Keratinocyte (primary cell): Measurements from ENCODE around the gene NRBP1.
A peak's percentile ranks its signal among the peaks of the same experiment; 100 is the strongest.

Experiments used
- EZH2 ChIP-seq: IDR thresholded peaks from one replicate; pipeline ENCODE4 v1.6.1; 2012; ENCODE audit warnings: inconsistent platforms, mild to moderate bottlenecking, low read length, moderate library complexity
- TF ChIP-seq, protein P1 (sequence below), 3 experiments: IDR thresholded peaks in 1 of 3; conservative IDR thresholded peaks in 1 of 3; optimal IDR thresholded peaks in 1 of 3; 2 replicates in 2 of 3; 3 replicates in 1 of 3; pipeline versions ENCODE3 to v1.5.1; 2011; ENCODE audit warnings: low read length in 3 of 3, mild to moderate bottlenecking in 3 of 3, moderate library complexity in 2 of 3, control low read depth in 1 of 3, inconsistent platforms in 1 of 3; ENCODE audit not compliant: insufficient read depth in 2 of 3; ENCODE audit errors: extremely low read depth in 1 of 3

DNA sequence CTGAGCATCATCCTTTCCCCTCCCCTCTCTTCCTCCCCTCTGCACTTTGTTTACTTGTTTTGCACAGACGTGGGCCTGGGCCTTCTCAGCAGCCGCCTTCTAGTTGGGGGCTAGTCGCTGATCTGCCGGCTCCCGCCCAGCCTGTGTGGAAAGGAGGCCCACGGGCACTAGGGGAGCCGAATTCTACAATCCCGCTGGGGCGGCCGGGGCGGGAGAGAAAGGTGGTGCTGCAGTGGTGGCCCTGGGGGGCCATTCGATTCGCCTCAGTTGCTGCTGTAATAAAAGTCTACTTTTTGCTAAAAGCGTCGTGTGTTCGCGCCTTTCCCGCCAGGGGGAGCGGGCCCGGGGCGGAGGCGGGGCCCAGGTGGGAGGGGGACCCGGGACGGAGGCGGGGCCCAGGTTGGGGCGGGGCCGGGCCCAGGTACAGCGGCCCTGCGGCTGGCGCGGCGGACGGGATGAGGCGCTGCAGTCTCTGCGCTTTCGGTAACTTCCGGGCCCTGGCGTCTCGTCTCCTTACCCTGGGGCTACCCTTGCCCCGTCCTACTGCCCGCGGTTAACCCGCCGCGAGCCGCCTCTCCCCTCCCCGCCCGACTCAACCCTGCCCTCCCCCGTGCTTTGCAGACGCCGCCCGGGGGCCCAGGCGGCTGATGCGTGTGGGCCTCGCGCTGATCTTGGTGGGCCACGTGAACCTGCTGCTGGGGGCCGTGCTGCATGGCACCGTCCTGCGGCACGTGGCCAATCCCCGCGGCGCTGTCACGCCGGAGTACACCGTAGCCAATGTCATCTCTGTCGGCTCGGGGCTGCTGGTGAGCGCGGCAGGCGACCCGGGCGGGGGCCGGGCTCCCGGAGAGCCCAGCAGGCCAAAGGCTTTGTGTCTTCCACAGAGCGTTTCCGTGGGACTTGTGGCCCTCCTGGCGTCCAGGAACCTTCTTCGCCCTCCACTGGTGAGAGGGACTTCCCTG is 13.8 kb downstream of the NRBP1 start, which contains the start of gene KRTCAP3:
- TF ChIP-seq, protein P1, sequence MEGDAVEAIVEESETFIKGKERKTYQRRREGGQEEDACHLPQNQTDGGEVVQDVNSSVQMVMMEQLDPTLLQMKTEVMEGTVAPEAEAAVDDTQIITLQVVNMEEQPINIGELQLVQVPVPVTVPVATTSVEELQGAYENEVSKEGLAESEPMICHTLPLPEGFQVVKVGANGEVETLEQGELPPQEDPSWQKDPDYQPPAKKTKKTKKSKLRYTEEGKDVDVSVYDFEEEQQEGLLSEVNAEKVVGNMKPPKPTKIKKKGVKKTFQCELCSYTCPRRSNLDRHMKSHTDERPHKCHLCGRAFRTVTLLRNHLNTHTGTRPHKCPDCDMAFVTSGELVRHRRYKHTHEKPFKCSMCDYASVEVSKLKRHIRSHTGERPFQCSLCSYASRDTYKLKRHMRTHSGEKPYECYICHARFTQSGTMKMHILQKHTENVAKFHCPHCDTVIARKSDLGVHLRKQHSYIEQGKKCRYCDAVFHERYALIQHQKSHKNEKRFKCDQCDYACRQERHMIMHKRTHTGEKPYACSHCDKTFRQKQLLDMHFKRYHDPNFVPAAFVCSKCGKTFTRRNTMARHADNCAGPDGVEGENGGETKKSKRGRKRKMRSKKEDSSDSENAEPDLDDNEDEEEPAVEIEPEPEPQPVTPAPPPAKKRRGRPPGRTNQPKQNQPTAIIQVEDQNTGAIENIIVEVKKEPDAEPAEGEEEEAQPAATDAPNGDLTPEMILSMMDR (optimal IDR thresholded peaks at IDR 0.05 in 1 of 3, IDR thresholded peaks at IDR 0.05 in 1 of 3, conservative IDR thresholded peaks at IDR 0.05 in 1 of 3; ENCODE audit: extremely low read depth in 1 of 3, insufficient read depth in 2 of 3, low read length in 3 of 3) = peak in 1 of 3 experiments; percentile 58
- TF ChIP-seq EZH2 = no peak
